GM08714 (cell line): ENCODE results near the gene B4GALT6.

Experiments used
- H3K4me3 ChIP-seq: fragments of 200-500 bp; sonication (Bioruptor generic); 2 replicates; pipeline ENCODE4 v1.5.1; 2014; ENCODE audit warnings: mild to moderate bottlenecking, low read length, inconsistent platforms
- ZNF274 ChIP-seq: IDR thresholded peaks from 2 replicates; pipeline ENCODE4 v1.6.1; 2012; ENCODE audit warnings: mild to moderate bottlenecking, low read depth, low read length

Gene B4GALT6

DNA sequence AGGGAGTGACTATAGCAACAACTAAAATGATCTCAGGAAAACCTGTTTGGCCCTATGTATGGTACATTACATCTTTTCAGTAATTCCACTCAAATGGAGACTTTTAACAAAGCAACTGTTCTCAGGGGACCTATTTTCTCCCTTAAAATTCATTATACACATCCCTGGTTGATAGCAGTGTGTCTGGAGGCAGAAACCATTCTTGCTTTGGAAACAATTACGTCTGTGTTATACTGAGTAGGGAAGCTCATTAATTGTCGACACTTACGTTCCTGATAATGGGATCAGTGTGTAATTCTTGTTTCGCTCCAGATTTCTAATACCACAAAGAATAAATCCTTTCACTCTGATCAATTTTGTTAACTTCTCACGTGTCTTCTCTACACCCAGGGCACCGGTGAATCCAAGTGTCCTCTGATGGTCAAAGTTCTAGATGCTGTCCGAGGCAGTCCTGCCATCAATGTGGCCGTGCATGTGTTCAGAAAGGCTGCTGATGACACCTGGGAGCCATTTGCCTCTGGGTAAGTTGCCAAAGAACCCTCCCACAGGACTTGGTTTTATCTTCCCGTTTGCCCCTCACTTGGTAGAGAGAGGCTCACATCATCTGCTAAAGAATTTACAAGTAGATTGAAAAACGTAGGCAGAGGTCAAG, 91.7 kb downstream of the B4GALT6 start:
- no peak for TF ChIP-seq ZNF274
- H3K4me3 ChIP-seq, result no peak overlapping the region

DNA sequence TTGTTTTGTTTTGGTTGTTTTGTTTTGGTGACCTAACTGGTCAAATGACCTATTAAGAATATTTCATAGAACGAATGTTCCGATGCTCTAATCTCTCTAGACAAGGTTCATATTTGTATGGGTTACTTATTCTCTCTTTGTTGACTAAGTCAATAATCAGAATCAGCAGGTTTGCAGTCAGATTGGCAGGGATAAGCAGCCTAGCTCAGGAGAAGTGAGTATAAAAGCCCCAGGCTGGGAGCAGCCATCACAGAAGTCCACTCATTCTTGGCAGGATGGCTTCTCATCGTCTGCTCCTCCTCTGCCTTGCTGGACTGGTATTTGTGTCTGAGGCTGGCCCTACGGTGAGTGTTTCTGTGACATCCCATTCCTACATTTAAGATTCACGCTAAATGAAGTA, 92.8 kb downstream of the B4GALT6 start, which contains the start of gene TTR:
TTR (plus strand) TSS at position 250 of the 400 bp plus-strand sequence; CDS start at position 276, 26 bp downstream.
- no peak within 1 kb of the TSS for H3K4me3 ChIP-seq
- no peak for TF ChIP-seq ZNF274

- TF ChIP-seq ZNF274, result no peak
- no peak overlapping the region for H3K4me3 ChIP-seq
Observed at GRCh38 chr18:31591113-31591512, 93.3 kb downstream of the B4GALT6 start.

DNA sequence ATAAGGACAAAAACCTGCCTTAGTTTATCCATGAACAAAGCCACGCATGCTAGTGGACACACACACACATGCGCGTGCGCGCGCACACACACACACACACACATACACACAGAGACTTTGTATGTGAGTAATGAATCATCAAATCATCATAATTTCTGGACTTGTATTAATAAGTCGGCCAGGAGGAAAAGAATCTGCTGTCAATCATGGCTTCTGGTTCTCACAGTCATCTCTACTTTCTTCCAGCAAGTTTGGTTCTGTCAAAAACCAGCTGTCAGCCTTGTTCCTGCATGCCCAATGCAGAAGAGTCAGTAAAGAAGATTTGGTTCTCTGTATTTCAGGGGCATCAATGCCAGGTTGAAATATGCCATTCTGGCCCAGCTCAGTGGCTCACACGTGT, 93.8 kb downstream of the B4GALT6 start:
- TF ChIP-seq ZNF274, result no peak

DNA sequence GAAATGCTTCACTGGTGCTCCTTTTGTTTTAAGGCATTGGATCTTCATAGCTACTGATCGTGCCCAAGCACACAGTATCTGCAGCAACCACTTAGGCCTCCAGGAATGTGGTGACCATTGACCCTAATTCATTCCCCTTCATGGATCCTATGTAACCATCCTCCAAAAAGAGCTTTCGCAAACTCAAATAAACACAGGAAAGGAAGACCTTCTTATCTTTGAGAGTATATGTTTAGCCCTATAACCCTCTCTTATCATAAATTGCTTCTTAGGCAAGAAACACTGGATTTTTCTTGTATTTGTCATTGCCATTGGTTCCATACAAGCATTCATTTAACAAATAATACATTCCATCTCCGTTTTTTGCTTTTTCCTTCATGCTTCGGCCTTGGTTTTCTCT, 96.9 kb downstream of the B4GALT6 start:
- H3K4me3 ChIP-seq, result no peak overlapping the region
- TF ChIP-seq ZNF274, result no peak

More for the DNA sequence above, 93.8 kb downstream of the B4GALT6 start:
- no peak overlapping the region for H3K4me3 ChIP-seq

- no peak for TF ChIP-seq ZNF274
Observed at GRCh38 chr18:31586616-31587015, 97.8 kb downstream of the B4GALT6 start.

GRCh38 chr18:31585991-31586390, 98.4 kb downstream of the B4GALT6 start:
- H3K4me3 ChIP-seq, result no peak overlapping the region
- no peak for TF ChIP-seq ZNF274

More at GRCh38 chr18:31586616-31587015, 97.8 kb downstream of the B4GALT6 start:
- no peak overlapping the region for H3K4me3 ChIP-seq

DNA sequence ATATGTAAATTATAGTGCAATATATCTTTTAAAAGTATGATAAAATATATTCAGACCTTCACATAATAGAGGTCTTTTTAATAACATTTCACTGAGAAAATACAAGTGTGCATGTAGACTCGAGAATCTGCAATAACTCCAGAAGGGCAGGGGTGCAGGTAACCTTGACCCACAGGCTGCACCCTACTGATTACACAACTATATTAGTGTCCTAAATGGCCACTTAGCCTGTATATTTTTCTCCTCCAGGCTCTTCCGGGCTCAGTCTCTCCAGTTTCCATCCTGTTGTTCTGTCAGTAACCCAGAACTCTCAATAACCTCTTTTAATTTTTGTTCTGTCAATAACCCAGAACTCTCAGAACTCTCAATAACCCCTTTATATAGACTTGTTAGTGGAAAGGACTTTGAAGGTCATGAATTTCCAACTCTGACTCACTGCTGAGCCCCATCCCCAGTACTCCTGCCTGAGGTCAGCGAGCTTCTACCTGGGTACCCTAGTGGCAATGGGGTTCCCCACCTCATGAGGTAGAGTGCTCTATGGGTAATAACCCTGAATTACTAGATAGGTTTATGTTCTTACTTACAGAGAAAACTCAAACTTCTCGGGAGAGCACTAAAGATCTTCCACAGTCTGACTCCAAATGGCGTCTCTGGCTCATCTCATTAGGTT, 101.1 kb downstream of the B4GALT6 start:
- H3K4me3 ChIP-seq, result no peak overlapping the region
- no peak for TF ChIP-seq ZNF274

GRCh38 chr18:31581498-31582197, 102.7 kb downstream of the B4GALT6 start:
- H3K4me3 ChIP-seq, result no peak overlapping the region
- no peak for TF ChIP-seq ZNF274

- no peak overlapping the region for H3K4me3 ChIP-seq
- TF ChIP-seq ZNF274, result no peak
Observed at GRCh38 chr18:31579375-31579774, 105.0 kb downstream of the B4GALT6 start.

GRCh38 chr18:31578126-31578525, 106.3 kb downstream of the B4GALT6 start:
- no peak overlapping the region for H3K4me3 ChIP-seq
- no peak for TF ChIP-seq ZNF274

DNA sequence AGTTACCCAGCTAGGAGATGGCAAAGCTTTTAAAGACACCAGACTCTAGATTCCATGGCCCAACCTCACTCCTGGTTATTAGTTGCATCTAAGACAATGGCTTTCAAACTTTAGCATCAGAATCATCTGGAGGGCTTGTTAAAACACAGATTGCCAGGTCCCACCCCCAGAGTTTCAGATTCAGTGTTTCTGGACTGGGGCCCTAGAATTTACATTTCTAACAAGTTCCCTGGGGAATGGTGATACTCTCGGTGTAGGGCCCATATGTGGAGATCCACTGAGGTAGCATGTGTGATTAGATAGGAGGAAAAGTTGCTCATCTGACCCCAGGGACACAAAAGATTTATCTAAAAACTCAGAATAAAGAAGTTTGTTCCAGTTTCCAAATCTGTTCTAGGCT, 107.2 kb downstream of the B4GALT6 start:
- TF ChIP-seq ZNF274, result no peak
- H3K4me3 ChIP-seq, result no peak overlapping the region

GRCh38 chr18:31576670-31577069, 107.7 kb downstream of the B4GALT6 start:
- no peak for TF ChIP-seq ZNF274
- no peak overlapping the region for H3K4me3 ChIP-seq

DNA sequence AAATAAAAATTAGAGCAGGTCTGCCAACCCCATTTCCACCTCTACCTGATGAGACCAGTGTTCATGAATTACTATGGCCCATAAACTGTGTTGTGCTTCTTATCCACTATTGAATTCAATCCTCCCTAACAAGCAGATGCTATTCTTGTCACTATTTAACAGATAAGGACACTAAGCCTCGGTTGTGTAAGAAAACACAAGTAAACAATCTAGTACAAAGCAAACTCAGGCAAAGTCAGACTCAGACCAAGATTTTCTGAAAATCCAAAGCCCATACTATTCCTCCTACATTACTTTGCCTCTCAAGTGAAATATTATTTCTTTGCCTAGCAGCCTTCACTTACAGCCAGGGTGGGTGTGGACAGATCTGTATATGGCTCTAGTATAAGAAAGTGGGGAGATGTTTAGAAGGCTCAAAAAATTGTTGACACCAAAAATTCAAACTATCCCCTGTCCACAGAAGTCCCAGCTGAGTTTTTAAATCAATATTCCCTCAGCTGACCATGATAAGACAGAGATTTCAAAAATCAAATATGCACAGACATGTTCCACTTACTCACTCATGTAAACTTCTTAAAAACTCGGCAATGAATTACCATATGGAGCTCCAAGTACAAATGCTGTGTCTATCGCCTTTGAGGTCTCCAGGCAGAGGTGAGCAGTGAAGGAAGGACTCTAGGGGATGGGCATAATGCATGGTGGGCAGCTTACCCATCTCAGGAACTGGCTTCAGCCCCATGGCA, 108.7 kb downstream of the B4GALT6 start:
- no peak for TF ChIP-seq ZNF274
- H3K4me3 ChIP-seq, result no peak overlapping the region
